Neural cell (in vitro differentiated cells): Measurements from ENCODE around the gene TMCC1. TPM values are rescaled to one million over a fixed set of nuclear protein-coding genes. Genes with fewer than 3 reads are reported as not detected.

Source experiments
- H2AFZ ChIP-seq: fragments of 200-600, 300-800 bp; sonication (generic), shearing (Covaris generic); 2 replicates; pipeline ENCODE4 v1.6.0; 2014; ENCODE audit warnings: low read depth, mild to moderate bottlenecking, antibody characterized with exemption, low read length, moderate library complexity
- H3F3A ChIP-seq: fragments of 200-600 bp; shearing (Covaris generic); 2 replicates; pipeline ENCODE4 v1.6.1; 2016; ENCODE audit warnings: mild to moderate bottlenecking, moderate library complexity, mixed read lengths, antibody characterized with exemption, low read length; ENCODE audit not compliant: insufficient read depth, poor library complexity, severe bottlenecking
- H3K27ac ChIP-seq: fragments of 200-600, 300-800 bp; sonication (generic), shearing (Covaris generic); 2 replicates; pipeline ENCODE4 v1.5.1; 2014; ENCODE audit warnings: mild to moderate bottlenecking, low read length, moderate library complexity
- H3K27me3 ChIP-seq: fragments of 300-800, 200-600 bp; sonication (generic), shearing (Covaris generic); 2 replicates; pipeline ENCODE4 v1.6.0; 2014; ENCODE audit warnings: mild to moderate bottlenecking, low read depth, low read length, moderate library complexity; ENCODE audit not compliant: insufficient read depth
- H3K36me3 ChIP-seq: fragments of 300-800, 200-600 bp; sonication (generic), shearing (Covaris generic); 2 replicates; pipeline ENCODE4 v1.5.1; 2014; ENCODE audit warnings: mild to moderate bottlenecking, antibody characterized with exemption, low read length, moderate library complexity; ENCODE audit not compliant: insufficient read depth
- H3K4me2 ChIP-seq: fragments of 300-800, 200-600 bp; sonication (generic), shearing (Covaris generic); 2 replicates; pipeline ENCODE4 v1.6.0; 2014; ENCODE audit warnings: mild to moderate bottlenecking, low read length
- H3K4me3 ChIP-seq: fragments of 300-800, 200-600 bp; sonication (generic), shearing (Covaris generic); 2 replicates; pipeline ENCODE4 v1.5.1; 2014; ENCODE audit warnings: mild to moderate bottlenecking, low read length, moderate library complexity
- H3K79me2 ChIP-seq: fragments of 200-600 bp; shearing (Covaris generic); replicated peaks from 2 replicates; pipeline ENCODE4 v1.6.0; 2014; ENCODE audit warnings: mild to moderate bottlenecking, low read length, moderate library complexity; ENCODE audit not compliant: insufficient read depth
- H3K9ac ChIP-seq: fragments of 300-800, 200-600 bp; sonication (generic), shearing (Covaris generic); 2 replicates; pipeline ENCODE4 v1.6.1; 2016; ENCODE audit warnings: mild to moderate bottlenecking, low read length, mixed read lengths
- H3K9me2 ChIP-seq: fragments of 200-600 bp; shearing (Covaris generic); 2 replicates; pipeline ENCODE4 v1.6.1; 2016; ENCODE audit warnings: mild to moderate bottlenecking, low read length, mixed read lengths; ENCODE audit not compliant: insufficient read depth
- H3K9me3 ChIP-seq: fragments of 200-600, 300-800 bp; sonication (generic), shearing (Covaris generic); 2 replicates; pipeline ENCODE4 v1.6.1; 2016; ENCODE audit warnings: mild to moderate bottlenecking, mixed run types, low read length, moderate library complexity, mixed read lengths
- H4K20me1 ChIP-seq: fragments of 200-600 bp; shearing (Covaris generic); 2 replicates; pipeline ENCODE4 v1.6.1; 2016; ENCODE audit warnings: mild to moderate bottlenecking, mixed run types; ENCODE audit not compliant: insufficient read depth
- CTCF ChIP-seq: fragments of 450-650 bp; IDR thresholded peaks from 2 replicates; pipeline ENCODE4 v1.5.1; 2014; ENCODE audit warnings: antibody characterized with exemption, mild to moderate bottlenecking, moderate library complexity; ENCODE audit not compliant: poor library complexity, severe bottlenecking
- EP300 ChIP-seq: fragments of 450-650 bp; conservative IDR thresholded peaks from 2 replicates; pipeline ENCODE4 v1.6.1; 2014; ENCODE audit warnings: antibody characterized with exemption, mild to moderate bottlenecking, moderate library complexity; ENCODE audit not compliant: poor library complexity, severe bottlenecking
- EZH2 ChIP-seq: fragments of 200-600, 300-800 bp; shearing (Covaris generic), sonication (generic); IDR thresholded peaks from 2 replicates; pipeline ENCODE4 v1.6.1; 2014; ENCODE audit warnings: antibody characterized with exemption, low read length, borderline replicate concordance, mild to moderate bottlenecking; ENCODE audit not compliant: insufficient read depth, poor library complexity, severe bottlenecking
- MXI1 ChIP-seq: fragments of 450-650 bp; conservative IDR thresholded peaks from 2 replicates; pipeline ENCODE4 v1.6.1; 2014; ENCODE audit warnings: antibody characterized with exemption, mild to moderate bottlenecking; ENCODE audit not compliant: poor library complexity, severe bottlenecking
- POLR2AphosphoS5 ChIP-seq: IDR thresholded peaks from 2 replicates; pipeline ENCODE4 v1.6.1; 2012
- RAD21 ChIP-seq: fragments of 450-650 bp; conservative IDR thresholded peaks from 2 replicates; pipeline ENCODE4 v1.6.1; 2014; ENCODE audit warnings: antibody characterized with exemption, mild to moderate bottlenecking, moderate library complexity
- REST ChIP-seq: IDR thresholded peaks from 2 replicates; pipeline ENCODE4 v1.6.1; 2012; ENCODE audit warnings: borderline replicate concordance
- SMC3 ChIP-seq: fragments of 450-650 bp; conservative IDR thresholded peaks from 2 replicates; pipeline ENCODE4 v1.6.1; 2014; ENCODE audit warnings: antibody characterized with exemption, mild to moderate bottlenecking, moderate library complexity; ENCODE audit not compliant: poor library complexity
- TAF1 ChIP-seq: IDR thresholded peaks from 2 replicates; pipeline ENCODE4 v1.6.1; 2012; ENCODE audit warnings: low read depth
- polyA plus RNA-seq: library from polyadenylated mRNA; depleted of rRNA; stranded (reverse); fragments of >200 nt; gene quantifications from 2 replicates; pipeline ENCODE4 v1.2.3, GENCODE V29; 2014

TMCC1 gene
- polyA plus RNA-seq, 1 donor from 2014 or later, result 25.0 TPM

GRCh38 chr3:129836381-129837064, 57.0 kb downstream of the TMCC1 start:
- no peaks in the 10 kb centered on the region for H3K36me3 ChIP-seq
- TF ChIP-seq TAF1 (peak; percentile 33), REST (no peak), EP300 (no peak), CTCF (no peak)
- H3K4me3 ChIP-seq, result peak overlapping the region; percentile 60
- H3K9ac ChIP-seq, result peak overlapping the region; percentile 69
- H4K20me1 ChIP-seq, result no peaks in the 10 kb centered on the region
- peaks cover 45% of the 10 kb centered on the region for H3K79me2 ChIP-seq
- H2AFZ ChIP-seq, result peak overlapping the region; percentile 80
- H3K27ac ChIP-seq, result peak overlapping the region; percentile 95
- H3K4me2 ChIP-seq, result peak overlapping the region; percentile 76
- no peaks in the 10 kb centered on the region for H3K27me3 ChIP-seq
- H3K9me2 ChIP-seq, result no peaks in the 10 kb centered on the region
- no peaks in the 10 kb centered on the region for H3F3A ChIP-seq
- no peaks in the 10 kb centered on the region for H3K9me3 ChIP-seq

DNA sequence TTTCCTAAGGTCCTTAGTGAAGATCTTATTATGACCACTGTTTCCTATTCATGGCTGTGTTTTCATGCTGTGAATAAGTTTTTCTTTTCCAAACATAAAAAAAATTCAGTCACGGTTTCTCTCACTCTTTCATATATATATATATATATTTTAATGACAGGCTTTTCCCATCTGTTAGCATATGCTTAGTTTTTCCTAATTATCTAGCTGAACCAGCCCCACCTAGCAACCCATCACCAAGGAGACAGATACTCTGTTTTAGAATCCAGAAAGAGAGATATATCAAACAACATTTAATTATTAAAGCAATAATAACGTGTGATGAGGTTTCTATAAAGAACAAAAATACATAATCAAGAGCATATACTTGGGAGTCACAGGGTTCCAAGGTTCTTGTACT, 58.3 kb downstream of the TMCC1 start:
- Histone ChIP-seq H3K9me3 (no peaks in the 10 kb centered on the region), H3K36me3 (no peaks in the 10 kb centered on the region), H3K4me3 (no peak overlapping the region), H3K27me3 (no peaks in the 10 kb centered on the region), H2AFZ (no peak overlapping the region), H3K4me2 (no peak overlapping the region), H3F3A (no peaks in the 10 kb centered on the region), H3K9ac (no peak overlapping the region), H3K79me2 (peaks cover 40% of the 10 kb centered on the region), H3K27ac (no peak overlapping the region), H3K9me2 (no peaks in the 10 kb centered on the region), H4K20me1 (no peaks in the 10 kb centered on the region)
- TF ChIP-seq RAD21 (no peak), SMC3 (no peak), MXI1 (no peak), EZH2 (no peak), CTCF (no peak), TAF1 (no peak), REST (no peak), EP300 (no peak), POLR2AphosphoS5 (no peak)
